Forelimb muscle (tissue), 1 donor: ENCODE measurements around the gene RAN. TPM values are rescaled to one million over a fixed set of nuclear protein-coding genes. Genes with fewer than 3 reads are reported as not detected.
"Not testable (repeated sequence)": the region's sequence is repeated elsewhere in the genome, so short reads cannot be mapped to it uniquely, and the experiment has no call there.

Experiments used
- DNase-seq: peaks from one replicate; pipeline ENCODE4 v3.0.0-alpha.2; 2013; ENCODE audit warnings: low read depth
- polyA plus RNA-seq: library from polyadenylated mRNA; unstranded; fragments of 120-200 nt; gene quantifications from one replicate; pipeline ENCODE4 v1.2.1, GENCODE V29; 2013; ENCODE audit not compliant: insufficient read length

The RAN gene
- polyA plus RNA-seq, 1 donor, result 380 TPM

GRCh38 chr12:130849561-130850417, 22.1 kb upstream of the RAN start:
- no peak for DNase-seq

- DNase-seq, result no peak
These were observed 21.3 kb upstream of the RAN start for GRCh38 chr12:130850418-130851021.

- no peak for DNase-seq
These were observed 15.8 kb upstream of the RAN start for GRCh38 chr12:130856088-130856487.

GRCh38 chr12:130858084-130858483, 13.8 kb upstream of the RAN start:
- DNase-seq, result no peak

GRCh38 chr12:130859161-130859560, 12.7 kb upstream of the RAN start:
- DNase-seq, result no peak

GRCh38 chr12:130860311-130860710, 11.6 kb upstream of the RAN start:
- DNase-seq, result no peak

- DNase-seq, result no peak
These were observed 9.7 kb upstream of the RAN start for GRCh38 chr12:130862161-130862560.

GRCh38 chr12:130862771-130863170, 9.1 kb upstream of the RAN start:
- not testable (repeated sequence) for DNase-seq

GRCh38 chr12:130863298-130863697, 8.6 kb upstream of the RAN start:
- DNase-seq, result no peak

- no peak for DNase-seq
These were observed 3.5 kb upstream of the RAN start for GRCh38 chr12:130868412-130868811.

GRCh38 chr12:130870442-130871285, 1.2 kb upstream of the RAN start:
- DNase-seq, result no peak

- no peak for DNase-seq
These were observed 572 bp downstream of the RAN start for GRCh38 chr12:130872179-130873096.

- no peak for DNase-seq
These were observed 1.4 kb downstream of the RAN start for GRCh38 chr12:130873106-130873795.

- DNase-seq, result no peak
These were observed 2.0 kb downstream of the RAN start for GRCh38 chr12:130873825-130874224.

GRCh38 chr12:130874696-130875095, 2.8 kb downstream of the RAN start:
- DNase-seq, result no peak

GRCh38 chr12:130875193-130875592, 3.3 kb downstream of the RAN start:
- DNase-seq, result no peak

- DNase-seq, result not testable (repeated sequence)
These were observed 3.8 kb downstream of the RAN start for GRCh38 chr12:130875708-130876107.

GRCh38 chr12:130876297-130876696, 4.4 kb downstream of the RAN start:
- DNase-seq, result no peak

- DNase-seq, result no peak
These were observed 4.9 kb downstream of the RAN start for GRCh38 chr12:130876758-130877157.

- no peak for DNase-seq
These were observed 5.5 kb downstream of the RAN start for GRCh38 chr12:130877333-130877732.
